SK-N-SH treated with all-trans-retinoic acid at 6 μM for 48 hours (cell line): ENCODE results near the gene TSBP1.

Experiments
- ESRRG ChIP-seq: fragments of 250-450 bp; sonication (Bioruptor Pico); IDR thresholded peaks from 2 replicates; pipeline ENCODE4 v1.6.1; 2021; ENCODE audit warnings: mild to moderate bottlenecking
- PATZ1 ChIP-seq: fragments of 250-450 bp; sonication (Bioruptor Pico); IDR thresholded peaks from 2 replicates; pipeline ENCODE4 v1.8.0; 2020; ENCODE audit warnings: mild to moderate bottlenecking, moderate library complexity, borderline replicate concordance
- TSHZ2 ChIP-seq: fragments of 250-450 bp; sonication (Bioruptor Pico); IDR thresholded peaks from 2 replicates; pipeline ENCODE4 v1.5.0; 2020; ENCODE audit warnings: mild to moderate bottlenecking, moderate library complexity
- ZC3H10 ChIP-seq: fragments of 250-450 bp; sonication (Bioruptor Pico); IDR thresholded peaks from 2 replicates; pipeline ENCODE4 v1.5.1; 2021; ENCODE audit warnings: mild to moderate bottlenecking, moderate library complexity
- ZFP3 ChIP-seq: fragments of 250-450 bp; sonication (Bioruptor Pico); IDR thresholded peaks from 2 replicates; pipeline ENCODE4 v1.5.0; 2020; ENCODE audit warnings: mild to moderate bottlenecking, moderate library complexity
- TF ChIP-seq, protein P1 (sequence below): fragments of 250-450 bp; sonication (Bioruptor Pico); IDR thresholded peaks from 2 replicates; pipeline ENCODE4 v1.5.1; 2021; ENCODE audit warnings: mild to moderate bottlenecking, moderate library complexity

GRCh38 chr6:32244270-32244669, 127.4 kb downstream of the TSBP1 start:
- TF ChIP-seq PATZ1 (CRISPR knock-in tag) (no peak), ESRRG (no peak), ZC3H10 (CRISPR knock-in tag) (no peak), TSHZ2 (CRISPR knock-in tag) (no peak), ZFP3 (CRISPR knock-in tag) (no peak)
- TF ChIP-seq, protein P1, sequence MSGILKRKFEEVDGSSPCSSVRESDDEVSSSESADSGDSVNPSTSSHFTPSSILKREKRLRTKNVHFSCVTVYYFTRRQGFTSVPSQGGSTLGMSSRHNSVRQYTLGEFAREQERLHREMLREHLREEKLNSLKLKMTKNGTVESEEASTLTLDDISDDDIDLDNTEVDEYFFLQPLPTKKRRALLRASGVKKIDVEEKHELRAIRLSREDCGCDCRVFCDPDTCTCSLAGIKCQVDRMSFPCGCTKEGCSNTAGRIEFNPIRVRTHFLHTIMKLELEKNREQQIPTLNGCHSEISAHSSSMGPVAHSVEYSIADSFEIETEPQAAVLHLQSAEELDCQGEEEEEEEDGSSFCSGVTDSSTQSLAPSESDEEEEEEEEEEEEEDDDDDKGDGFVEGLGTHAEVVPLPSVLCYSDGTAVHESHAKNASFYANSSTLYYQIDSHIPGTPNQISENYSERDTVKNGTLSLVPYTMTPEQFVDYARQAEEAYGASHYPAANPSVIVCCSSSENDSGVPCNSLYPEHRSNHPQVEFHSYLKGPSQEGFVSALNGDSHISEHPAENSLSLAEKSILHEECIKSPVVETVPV (CRISPR knock-in tag), result no peak
